ENCODE data around the gene CANX. TPM values are rescaled to one million over a fixed set of nuclear protein-coding genes. Genes with fewer than 3 reads are reported as not detected.

The CANX gene
- total RNA-seq, 2 donors from 2014 or later: 389 to 615 TPM

DNA sequence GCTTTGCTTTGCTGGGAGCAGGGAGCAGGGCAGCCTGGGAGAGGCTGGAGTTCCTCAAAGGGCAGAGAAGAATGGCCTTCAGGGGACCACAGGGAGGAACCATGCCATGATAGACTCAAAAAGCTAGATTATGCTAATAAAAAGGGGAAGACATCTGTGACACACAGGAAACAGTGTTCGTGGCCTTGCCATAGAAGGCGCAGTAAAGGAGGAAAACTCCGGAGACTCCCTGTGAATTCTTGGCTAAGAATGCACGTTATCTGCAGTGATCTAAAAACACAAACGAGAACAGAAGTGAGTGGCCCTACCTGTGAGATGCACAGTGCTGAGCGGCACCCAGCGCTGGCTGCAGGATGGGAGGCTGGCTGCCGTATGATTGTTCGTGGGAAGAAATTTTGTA, 79.1 kb downstream of the CANX start:
- peaks cover 58% of the 10 kb centered on the region for H3K36me3 Mint-ChIP-seq (ENCODE audit: low read depth)
- Histone ChIP-seq H3K4me1 (ENCODE audit: control insufficient read depth, insufficient read depth, low read length) (no peaks in the 10 kb centered on the region), H3K9ac (ENCODE audit: extremely low read depth, low read length, poor library complexity, severe bottlenecking) (no peak overlapping the region), H3K9me3 (ENCODE audit: control insufficient read depth, low read length) (no peaks in the 10 kb centered on the region), H3K27ac (ENCODE audit: low read depth, low read length) (no peak overlapping the region), H3K4me3 (ENCODE audit: low read length) (no peak overlapping the region), H3K36me3 (ENCODE audit: control insufficient read depth, insufficient read depth, low read length) (peaks cover 48% of the 10 kb centered on the region), H3K27me3 (ENCODE audit: control insufficient read depth, insufficient read depth, low read length, poor library complexity, severe bottlenecking) (no peaks in the 10 kb centered on the region)
- TF ChIP-seq, protein P1, sequence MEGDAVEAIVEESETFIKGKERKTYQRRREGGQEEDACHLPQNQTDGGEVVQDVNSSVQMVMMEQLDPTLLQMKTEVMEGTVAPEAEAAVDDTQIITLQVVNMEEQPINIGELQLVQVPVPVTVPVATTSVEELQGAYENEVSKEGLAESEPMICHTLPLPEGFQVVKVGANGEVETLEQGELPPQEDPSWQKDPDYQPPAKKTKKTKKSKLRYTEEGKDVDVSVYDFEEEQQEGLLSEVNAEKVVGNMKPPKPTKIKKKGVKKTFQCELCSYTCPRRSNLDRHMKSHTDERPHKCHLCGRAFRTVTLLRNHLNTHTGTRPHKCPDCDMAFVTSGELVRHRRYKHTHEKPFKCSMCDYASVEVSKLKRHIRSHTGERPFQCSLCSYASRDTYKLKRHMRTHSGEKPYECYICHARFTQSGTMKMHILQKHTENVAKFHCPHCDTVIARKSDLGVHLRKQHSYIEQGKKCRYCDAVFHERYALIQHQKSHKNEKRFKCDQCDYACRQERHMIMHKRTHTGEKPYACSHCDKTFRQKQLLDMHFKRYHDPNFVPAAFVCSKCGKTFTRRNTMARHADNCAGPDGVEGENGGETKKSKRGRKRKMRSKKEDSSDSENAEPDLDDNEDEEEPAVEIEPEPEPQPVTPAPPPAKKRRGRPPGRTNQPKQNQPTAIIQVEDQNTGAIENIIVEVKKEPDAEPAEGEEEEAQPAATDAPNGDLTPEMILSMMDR (conservative IDR thresholded peaks at IDR 0.05): no peak
- no peak overlapping the region for H3K4me3 Mint-ChIP-seq
- H3K27ac Mint-ChIP-seq: no peak overlapping the region
- H3K4me1 Mint-ChIP-seq: no peaks in the 10 kb centered on the region
- no peaks in the 10 kb centered on the region for H3K9me3 Mint-ChIP-seq
- no peaks in the 10 kb centered on the region for H3K27me3 Mint-ChIP-seq (ENCODE audit: insufficient read depth)
- WGBS, 2 experiments (ENCODE audit: insufficient coverage in 1 of 2, insufficient read length in 1 of 2): 95 to 97% methylated on average over 9 of the region's 9 CpGs
- no peak for DNase-seq

DNA sequence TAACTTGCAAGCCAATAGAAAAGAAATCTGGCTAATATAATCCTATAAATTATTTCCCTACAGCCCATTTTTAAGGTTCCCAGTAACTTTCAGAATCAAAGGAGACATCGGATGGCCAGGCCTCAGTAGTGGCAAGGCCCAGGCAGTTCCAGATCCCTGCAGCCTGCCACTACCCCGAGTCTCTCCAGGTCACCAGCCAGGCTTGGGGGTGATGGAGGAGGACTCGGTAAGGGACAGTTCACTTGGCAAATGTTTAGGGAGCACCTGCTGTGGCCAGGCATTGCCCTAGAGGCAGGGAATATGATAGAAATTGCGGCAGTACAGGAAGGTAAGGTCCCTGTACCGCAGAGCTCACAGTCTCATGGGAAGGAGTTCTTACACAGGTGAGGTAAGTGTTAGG, 79.8 kb downstream of the CANX start:
- TF ChIP-seq, protein P1 (conservative IDR thresholded peaks at IDR 0.05): no peak
- Histone ChIP-seq H3K4me1 (ENCODE audit: control insufficient read depth, insufficient read depth, low read length) (no peaks in the 10 kb centered on the region), H3K27ac (ENCODE audit: low read depth, low read length) (no peak overlapping the region), H3K36me3 (ENCODE audit: control insufficient read depth, insufficient read depth, low read length) (peaks cover 42% of the 10 kb centered on the region), H3K27me3 (ENCODE audit: control insufficient read depth, insufficient read depth, low read length, poor library complexity, severe bottlenecking) (no peaks in the 10 kb centered on the region), H3K9ac (ENCODE audit: extremely low read depth, low read length, poor library complexity, severe bottlenecking) (no peak overlapping the region), H3K4me3 (ENCODE audit: low read length) (no peak overlapping the region), H3K9me3 (ENCODE audit: control insufficient read depth, low read length) (no peaks in the 10 kb centered on the region)
- 96 to 98% methylated on average over 4 to 5 of the region's 5 CpGs for WGBS, 2 experiments (ENCODE audit: insufficient coverage in 1 of 2, insufficient read length in 1 of 2)
- no peak overlapping the region for H3K27ac Mint-ChIP-seq
- H3K4me3 Mint-ChIP-seq: no peak overlapping the region
- no peaks in the 10 kb centered on the region for H3K27me3 Mint-ChIP-seq (ENCODE audit: insufficient read depth)
- H3K36me3 Mint-ChIP-seq (ENCODE audit: low read depth): peaks cover 51% of the 10 kb centered on the region
- H3K9me3 Mint-ChIP-seq: no peaks in the 10 kb centered on the region
- no peaks in the 10 kb centered on the region for H3K4me1 Mint-ChIP-seq
- DNase-seq: no peak

DNA sequence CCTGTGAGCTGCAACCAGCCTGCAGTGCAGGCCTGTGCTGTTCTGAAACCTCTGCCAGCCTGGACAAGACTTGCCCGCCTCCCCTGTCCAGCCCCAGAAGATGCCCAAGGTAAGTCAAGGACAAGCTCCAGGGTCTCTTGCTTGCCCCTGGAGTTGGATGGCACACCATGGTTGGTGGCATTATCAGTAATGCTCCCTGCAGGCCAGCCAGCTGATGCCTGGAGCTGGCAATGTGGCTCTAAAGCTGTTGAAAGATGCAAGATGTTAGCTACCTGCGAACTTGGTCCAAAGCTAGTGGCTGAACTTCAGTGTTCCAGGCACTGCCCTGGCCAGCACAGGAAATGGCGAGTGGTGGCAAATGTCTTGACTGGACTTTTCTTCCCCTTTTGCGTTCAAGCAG, 81.1 kb downstream of the CANX start:
- H3K27ac ChIP-seq (ENCODE audit: low read depth, low read length): no peak overlapping the region
- TF ChIP-seq, protein P1 (conservative IDR thresholded peaks at IDR 0.05): no peak
- H3K36me3 ChIP-seq (ENCODE audit: control insufficient read depth, insufficient read depth, low read length): peaks cover 31% of the 10 kb centered on the region
- no peak overlapping the region for H3K27ac Mint-ChIP-seq
- H3K9me3 ChIP-seq (ENCODE audit: control insufficient read depth, low read length): no peaks in the 10 kb centered on the region
- no peaks in the 10 kb centered on the region for H3K9me3 Mint-ChIP-seq
- H3K9ac ChIP-seq (ENCODE audit: extremely low read depth, low read length, poor library complexity, severe bottlenecking): no peak overlapping the region
- H3K27me3 ChIP-seq (ENCODE audit: control insufficient read depth, insufficient read depth, low read length, poor library complexity, severe bottlenecking): no peaks in the 10 kb centered on the region
- no peak for DNase-seq
- H3K4me3 ChIP-seq (ENCODE audit: low read length): no peak overlapping the region
- H3K27me3 Mint-ChIP-seq (ENCODE audit: insufficient read depth): no peaks in the 10 kb centered on the region
- no peaks in the 10 kb centered on the region for H3K4me1 Mint-ChIP-seq
- peaks cover 43% of the 10 kb centered on the region for H3K36me3 Mint-ChIP-seq (ENCODE audit: low read depth)
- no peaks in the 10 kb centered on the region for H3K4me1 ChIP-seq (ENCODE audit: control insufficient read depth, insufficient read depth, low read length)
- 94 to 100% methylated on average over 3 to 4 of the region's 4 CpGs for WGBS, 2 experiments (ENCODE audit: insufficient coverage in 1 of 2, insufficient read length in 1 of 2)
- H3K4me3 Mint-ChIP-seq: no peak overlapping the region

Measured in endodermal cell (in vitro differentiated cells).